Measurements from ENCODE around the gene MAL. TPM values are rescaled to one million over a fixed set of nuclear protein-coding genes. Genes with fewer than 3 reads are reported as not detected.

The MAL gene
- total RNA-seq, 1 donor from 2014 or later, result 272 TPM

Other genes starting within 250 kb of the MAL start
- 0.27 and 0.29 TPM in 2 replicates for gene TEKT4, start 154.3 kb upstream of the MAL start, total RNA-seq
- 89.6 and 93.6 TPM in 2 replicates for gene MRPS5, start 96.1 kb downstream of the MAL start, total RNA-seq
- gene ZNF514, start 134.1 kb downstream of the MAL start, total RNA-seq, result 9.9 and 10.1 TPM in 2 replicates
- gene ZNF2, start 140.1 kb downstream of the MAL start, total RNA-seq, result 3.8 and 3.9 TPM in 2 replicates
- gene ZNF892, start 181.8 kb downstream of the MAL start, total RNA-seq, result 4.7 and 5.9 TPM in 2 replicates
- gene PROM2, start 248.7 kb downstream of the MAL start, total RNA-seq, result 0.29 and 0.37 TPM in 2 replicates

Measured in activated T-helper 1 cell treated with anti-CD3 and anti-CD28 coated beads, Interleukin-12 subunit alpha, Interleukin-12 subunit beta, Interleukin-2, Interleukin-4 antibody, amounts not matched to agents 30 ng/mL and 10 ng/mL and 1 ng/mL, durations not matched to agents 14 hours and 24 hours and 36 hours (primary cell).